H54 (cell line): ENCODE results near the gene BCL2.

ENCODE experiments used
- DNase-seq: peaks from one replicate; pipeline ENCODE4 v3.0.0; 2011; ENCODE audit warnings: low spot score, mixed read lengths; ENCODE audit not compliant: insufficient read length
- FAIRE-seq: peaks from 3 replicates; lab custom pipeline; 2011; peaks lifted over from hg19 to GRCh38; lab: Jason Lieb, UNC
- POLR2A ChIP-seq: IDR thresholded peaks from 2 replicates; pipeline ENCODE4 v1.6.1; 2011; ENCODE audit warnings: low read depth, mild to moderate bottlenecking, low read length

Gene BCL2

DNA sequence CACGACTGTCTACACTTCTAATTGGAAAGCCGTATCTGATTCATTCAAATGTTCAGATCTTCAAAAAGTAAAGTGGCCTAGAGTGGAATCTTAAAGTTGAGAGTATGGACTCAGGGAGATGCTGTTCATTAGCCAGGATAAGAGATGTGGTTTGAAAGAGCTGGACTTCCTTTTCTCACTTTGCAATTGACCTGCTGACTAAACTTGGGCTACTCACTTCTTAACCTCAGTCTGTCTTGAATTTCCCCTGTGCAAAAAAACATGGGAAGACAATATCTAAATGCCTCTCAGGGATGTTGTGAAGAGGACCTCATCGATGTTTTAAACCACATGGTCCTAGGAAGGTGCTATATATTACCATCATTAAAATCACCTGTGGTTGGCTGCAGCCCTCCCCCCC, 64.1 kb downstream of the BCL2 start:
- FAIRE-seq (no peak), DNase-seq (no peak)
- TF ChIP-seq POLR2A, result no peak

DNA sequence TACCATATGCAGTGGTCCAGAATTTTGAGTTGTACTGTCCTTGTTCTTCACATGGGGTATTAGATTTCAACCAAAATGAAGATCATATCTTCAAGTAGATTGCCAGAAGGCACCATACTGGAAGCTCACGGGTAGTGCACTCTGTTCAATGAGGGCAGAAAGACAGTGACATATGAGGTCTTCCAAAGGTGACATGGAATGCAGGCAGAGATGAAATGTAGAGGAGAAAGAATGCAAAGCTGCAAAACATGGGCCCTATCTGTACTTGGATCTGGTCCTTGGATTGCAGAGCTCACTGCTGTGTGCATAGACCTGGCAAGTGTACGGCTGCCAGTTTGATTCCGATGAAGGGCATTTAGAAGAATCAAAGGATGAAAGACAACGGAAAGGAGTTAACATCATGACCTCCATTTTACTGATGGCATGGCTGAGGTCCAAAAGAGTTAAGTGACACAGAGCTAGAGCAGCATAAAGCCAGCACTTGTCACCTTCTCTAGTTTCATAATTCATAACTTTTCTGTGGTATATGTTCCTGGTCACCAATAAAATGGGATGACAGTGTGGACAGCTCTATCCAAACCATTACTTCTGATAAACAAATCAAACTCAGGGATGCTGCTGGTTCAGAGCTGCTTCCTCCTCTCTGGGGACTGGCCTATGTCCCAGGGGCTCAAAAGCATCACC, 64.7 kb downstream of the BCL2 start:
- FAIRE-seq (no peak), DNase-seq (no peak)
- TF ChIP-seq POLR2A, result no peak

DNA sequence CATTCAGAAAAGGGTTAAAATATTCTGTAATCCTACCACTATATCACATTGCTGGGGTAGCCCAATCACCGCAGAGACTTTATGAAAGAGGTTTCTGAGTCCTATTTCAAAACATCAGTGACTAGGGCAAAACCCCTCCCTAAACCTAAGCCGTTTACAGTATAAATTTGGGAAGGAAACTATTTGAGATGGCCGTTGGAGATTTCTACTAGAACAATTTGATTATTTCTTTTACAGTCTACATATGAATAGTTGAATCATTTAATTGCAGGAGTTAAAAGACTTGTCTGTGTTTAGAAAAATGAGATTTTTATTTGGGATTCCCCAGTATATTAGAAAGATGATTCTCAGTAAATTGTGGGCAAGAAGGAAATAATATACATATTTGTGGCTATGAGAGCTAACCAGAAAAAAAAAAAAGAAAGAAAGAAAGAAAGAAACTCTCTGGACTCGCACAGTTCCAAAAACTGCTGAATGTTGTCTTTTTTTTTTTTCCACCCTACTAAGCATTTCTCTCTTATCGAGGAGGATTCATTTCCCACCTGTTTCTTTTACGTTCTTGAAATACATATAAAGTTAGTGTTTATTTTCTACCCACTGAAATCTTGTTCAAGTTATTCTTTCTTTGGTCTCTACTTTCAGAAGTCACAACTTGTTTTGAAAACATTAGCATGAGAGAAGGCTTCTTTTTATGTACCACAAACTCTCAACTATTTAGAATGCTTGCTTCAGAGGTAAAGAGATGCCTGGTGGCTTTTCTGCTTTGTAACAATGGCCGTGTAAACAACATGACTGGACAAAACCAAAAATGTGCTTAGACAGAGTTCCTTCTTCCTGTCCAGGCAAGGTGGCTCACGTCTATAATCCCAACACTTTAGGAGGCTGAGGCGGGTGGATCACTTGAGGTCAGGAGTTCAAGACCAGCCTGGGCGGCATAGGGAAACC, 65.9 kb downstream of the BCL2 start:
- DNase-seq, result no peak
- TF ChIP-seq POLR2A, result no peak
- FAIRE-seq, result no peak

GRCh38 chr18:63253014-63253413, 66.6 kb downstream of the BCL2 start:
- no peak for DNase-seq
- no peak for TF ChIP-seq POLR2A
- no peak for FAIRE-seq

DNA sequence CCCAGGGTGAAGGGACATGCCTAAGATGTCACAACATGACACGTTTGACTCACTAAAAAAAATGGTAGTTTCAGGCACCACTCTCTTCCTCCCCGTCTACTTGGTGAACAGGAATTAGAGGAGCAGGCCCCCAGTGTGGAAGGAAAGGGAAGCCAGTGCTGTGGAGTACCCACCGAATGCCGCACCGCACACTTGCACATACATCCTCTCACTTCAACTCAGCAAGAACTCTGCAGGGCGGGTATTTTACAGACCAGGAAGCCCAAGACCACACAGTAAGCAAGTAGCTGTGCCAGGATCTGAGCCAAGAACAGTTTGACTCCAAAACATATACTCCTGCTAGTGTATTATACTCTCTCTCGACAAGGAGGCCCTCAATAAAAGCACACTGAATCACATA, 69.8 kb downstream of the BCL2 start:
- no peak for FAIRE-seq
- TF ChIP-seq POLR2A, result no peak
- no peak for DNase-seq

GRCh38 chr18:63247926-63248325, 71.6 kb downstream of the BCL2 start:
- no peak for FAIRE-seq
- no peak for DNase-seq
- TF ChIP-seq POLR2A, result no peak

DNA sequence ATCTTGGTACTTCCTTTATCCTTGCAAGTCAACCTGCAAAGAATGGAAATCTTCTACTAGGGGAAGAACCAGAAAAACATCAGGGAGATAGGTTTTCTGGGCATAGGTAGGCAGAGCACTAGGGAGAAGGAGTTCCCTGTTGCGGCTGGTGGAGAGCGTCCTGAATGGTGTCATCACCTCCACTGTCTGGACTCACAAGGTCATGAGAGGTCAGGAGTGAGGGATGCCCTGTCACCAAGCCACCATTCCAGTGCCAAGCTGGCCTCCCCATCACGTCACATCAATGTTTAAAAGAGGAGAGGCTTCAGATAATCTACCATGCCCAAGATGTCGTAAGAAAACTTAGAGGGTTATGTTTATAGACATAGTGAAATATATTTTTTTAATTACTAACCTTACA, 72.1 kb downstream of the BCL2 start:
- FAIRE-seq, result no peak
- no peak for DNase-seq
- no peak for TF ChIP-seq POLR2A

DNA sequence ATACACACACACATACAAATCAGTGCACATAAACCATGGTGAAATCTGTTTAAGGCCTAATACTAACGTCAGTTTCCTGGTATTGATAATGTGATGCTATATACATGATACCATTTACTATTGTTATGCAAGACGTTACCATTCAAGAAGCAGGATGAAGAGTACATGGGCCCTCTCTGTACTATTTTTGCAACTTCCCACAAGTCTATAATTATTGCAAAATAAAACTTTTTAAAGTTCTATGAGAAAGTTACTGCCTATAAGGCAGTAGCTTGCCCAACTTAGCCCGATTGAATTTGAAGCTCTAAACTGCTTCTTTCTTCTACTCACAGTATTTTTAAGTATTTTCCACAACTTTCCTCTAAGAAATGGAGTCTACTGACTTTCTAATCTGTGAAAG, 74.0 kb downstream of the BCL2 start:
- no peak for FAIRE-seq
- TF ChIP-seq POLR2A, result no peak
- DNase-seq, result no peak

GRCh38 chr18:63244607-63245006, 75.0 kb downstream of the BCL2 start:
- no peak for TF ChIP-seq POLR2A
- DNase-seq (no peak), FAIRE-seq (no peak)

GRCh38 chr18:63241760-63242159, 77.8 kb downstream of the BCL2 start:
- DNase-seq, result no peak
- no peak for TF ChIP-seq POLR2A
- no peak for FAIRE-seq

- no peak for TF ChIP-seq POLR2A
- no peak for DNase-seq
- no peak for FAIRE-seq
Observed at GRCh38 chr18:63241317-63241712, 78.3 kb downstream of the BCL2 start.

DNA sequence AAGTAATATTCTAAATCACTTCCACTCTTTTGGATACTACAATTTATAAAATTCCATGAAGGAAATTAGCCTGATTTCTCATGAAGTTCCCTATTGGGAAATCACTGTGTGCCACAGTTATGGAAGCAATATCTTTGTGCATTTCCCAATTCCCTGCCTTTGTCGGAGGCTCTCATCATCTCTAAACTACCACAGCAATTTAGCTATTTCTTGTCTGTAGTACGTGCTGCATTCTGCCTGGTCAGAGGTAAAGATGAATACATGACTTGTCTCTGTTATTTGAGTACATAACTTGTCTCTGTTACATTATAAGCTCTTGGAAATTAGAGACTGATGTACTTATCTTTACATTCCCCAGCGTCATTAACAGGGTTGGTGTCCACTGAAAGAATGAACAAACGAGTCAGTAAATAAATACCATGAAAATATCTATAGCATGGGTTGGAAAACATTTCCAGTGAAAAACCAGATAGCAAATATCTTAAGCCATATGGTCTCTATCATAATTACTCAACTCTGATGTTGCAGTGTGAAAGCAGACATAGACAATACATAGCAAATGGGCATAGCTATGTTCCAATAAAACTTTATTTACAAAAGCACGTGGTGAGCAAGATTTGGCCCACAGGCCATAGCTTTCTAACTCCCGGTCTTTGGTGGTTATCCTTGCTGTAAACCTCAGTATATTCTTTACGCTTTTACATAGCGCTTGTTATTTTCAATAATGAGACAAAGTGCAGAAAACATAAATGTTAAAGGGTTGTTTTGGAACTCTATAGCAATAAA, 78.8 kb downstream of the BCL2 start:
- TF ChIP-seq POLR2A, result no peak
- no peak for FAIRE-seq
- DNase-seq, result no peak

GRCh38 chr18:63238693-63239075, 80.9 kb downstream of the BCL2 start:
- no peak for FAIRE-seq
- TF ChIP-seq POLR2A, result no peak
- no peak for DNase-seq
